Endothelial cell of umbilical vein (primary cell): ENCODE results near the gene ZNF618. TPM values are rescaled to one million over a fixed set of nuclear protein-coding genes. Genes with fewer than 3 reads are reported as not detected.

Experiments
- BruUV-seq: library from RNA; stranded (reverse); fragments of 400-500 nt; replicated peaks from 2 replicates; lab custom pipeline; 2021; lab: Mats Ljungman, UMichigan
- CTCF ChIA-PET: fragments of 300-600, 350-600 bp; sonication (Branson Sonifier 250); formaldehyde crosslinking; loops from one replicate; lab custom pipeline; 2021; ENCODE audit warnings: antibody characterized with exemption, inconsistent platforms; lab: Charles Lee
- POLR2A ChIA-PET: fragments of 300-600, 350-600 bp; sonication (Branson Sonifier 250); formaldehyde crosslinking; loops from one replicate; lab custom pipeline; 2021; ENCODE audit warnings: antibody characterized with exemption, inconsistent platforms; lab: Charles Lee
- DNase-seq: peaks from one replicate; pipeline ENCODE4 v3.0.0-alpha.2; 2011; ENCODE audit warnings: low read depth, low spot score
- FAIRE-seq: peaks from 2 replicates; lab custom pipeline; 2011; peaks lifted over from hg19 to GRCh38; lab: Jason Lieb, UNC
- H2AFZ ChIP-seq: 2 replicates; pipeline ENCODE4 v1.6.0; 2012; ENCODE audit warnings: low read depth, low read length, control low read depth, inconsistent platforms
- H3K27ac ChIP-seq: 2 replicates; pipeline ENCODE4 v1.5.1; 2011; ENCODE audit warnings: low read depth, mild to moderate bottlenecking, control low read depth, low read length, moderate library complexity; ENCODE audit not compliant: insufficient read depth
- H3K27me3 ChIP-seq, 2 experiments: 2 replicates each; pipeline versions ENCODE4 v1.6.0 to v1.6.1; 2011; ENCODE audit warnings: low read length in 2 of 2, mixed read lengths in 1 of 2; ENCODE audit not compliant: control insufficient read depth in 2 of 2, insufficient read depth in 2 of 2
- H3K36me3 ChIP-seq, 2 experiments: 2 replicates in 1 of 2; 3 replicates in 1 of 2; pipeline ENCODE4 v1.5.1; 2011; ENCODE audit warnings: low read length in 2 of 2, mild to moderate bottlenecking in 1 of 2, moderate library complexity in 1 of 2; ENCODE audit not compliant: control insufficient read depth in 2 of 2, insufficient read depth in 2 of 2; ENCODE audit errors: extremely low read depth in 1 of 2
- H3K4me1 ChIP-seq: 3 replicates; pipeline ENCODE4 v1.5.1; 2011; ENCODE audit warnings: mild to moderate bottlenecking, low read length; ENCODE audit not compliant: control insufficient read depth, insufficient read depth; ENCODE audit errors: extremely low read depth
- H3K4me2 ChIP-seq: 2 replicates; pipeline ENCODE4 v1.6.1; 2011; ENCODE audit warnings: low read length, control low read depth, mixed read lengths; ENCODE audit not compliant: insufficient read depth
- H3K4me3 ChIP-seq, 3 experiments: fragments of 200-600 bp in 1 of 3; sonication (generic), shearing (Covaris generic) in 1 of 3; replicated peaks in 1 of 3; 2 replicates each; pipeline ENCODE4 v1.5.1; 2011 to 2016; ENCODE audit warnings: control low read depth in 3 of 3, low read length in 3 of 3, mild to moderate bottlenecking in 2 of 3, inconsistent platforms in 1 of 3, low read depth in 1 of 3, moderate library complexity in 1 of 3; ENCODE audit not compliant: insufficient read depth in 1 of 3
- H3K79me2 ChIP-seq: 2 replicates; pipeline ENCODE4 v1.6.0; 2012; ENCODE audit warnings: low read length, inconsistent platforms; ENCODE audit not compliant: control insufficient read depth, insufficient read depth
- H3K9ac ChIP-seq: replicated peaks from 2 replicates; pipeline ENCODE3; 2011; ENCODE audit warnings: low read length, control low read depth; ENCODE audit not compliant: insufficient read depth; ENCODE audit errors: extremely low read depth
- H3K9me1 ChIP-seq: replicated peaks from 3 replicates; pipeline ENCODE4 v1.6.0; 2011; ENCODE audit warnings: mild to moderate bottlenecking, low read length; ENCODE audit not compliant: control insufficient read depth, insufficient read depth; ENCODE audit errors: extremely low read depth
- H3K9me3 ChIP-seq: replicated peaks from 2 replicates; pipeline ENCODE4 v1.5.1; 2012; ENCODE audit warnings: low read length, inconsistent platforms; ENCODE audit not compliant: control insufficient read depth, insufficient read depth
- H4K20me1 ChIP-seq: replicated peaks from 2 replicates; pipeline ENCODE3; 2011; ENCODE audit warnings: mild to moderate bottlenecking, low read length; ENCODE audit not compliant: control insufficient read depth, insufficient read depth; ENCODE audit errors: extremely low read depth
- CTCF ChIP-seq, 2 donors: IDR thresholded peaks; 1 replicate in 1 of 2; 2 replicates in 1 of 2; pipeline ENCODE4 v1.5.1; 2011; ENCODE audit warnings: low read length in 2 of 2, mild to moderate bottlenecking in 2 of 2, moderate library complexity in 2 of 2, control low read depth in 1 of 2, inconsistent platforms in 1 of 2, low read depth in 1 of 2; ENCODE audit not compliant: insufficient read depth in 1 of 2; ENCODE audit errors: extremely low read depth in 1 of 2
- EZH2 ChIP-seq: IDR thresholded peaks from 2 replicates; pipeline ENCODE4 v1.6.1; 2012; ENCODE audit warnings: borderline replicate concordance, low read depth, mild to moderate bottlenecking, moderate library complexity, low read length, inconsistent platforms; ENCODE audit not compliant: severe bottlenecking
- FOS ChIP-seq: IDR thresholded peaks from 2 replicates; pipeline ENCODE4 v1.6.1; 2011; ENCODE audit warnings: mild to moderate bottlenecking, low read length, moderate library complexity, borderline replicate concordance; ENCODE audit not compliant: insufficient read depth
- GATA2 ChIP-seq: IDR thresholded peaks from 2 replicates; pipeline ENCODE4 v1.7.0; 2011; ENCODE audit warnings: low read depth, mild to moderate bottlenecking, moderate library complexity, mixed read lengths, low read length; ENCODE audit not compliant: insufficient read length, insufficient read depth
- JUN ChIP-seq: IDR thresholded peaks from 2 replicates; pipeline ENCODE4 v1.6.1; 2011; ENCODE audit warnings: borderline replicate concordance, low read depth; ENCODE audit not compliant: insufficient read length, insufficient read depth
- MAX ChIP-seq: IDR thresholded peaks from 2 replicates; pipeline ENCODE4 v1.6.1; 2011; ENCODE audit not compliant: insufficient read depth, insufficient read length
- MYC ChIP-seq: IDR thresholded peaks from one replicate; pipeline ENCODE4 v1.6.1; 2011; ENCODE audit warnings: mild to moderate bottlenecking, low read depth, low read length
- POLR2A ChIP-seq: IDR thresholded peaks from 2 replicates; pipeline ENCODE4 v1.6.1; 2012; ENCODE audit warnings: low read depth, mild to moderate bottlenecking, control low read depth, low read length
- POLR2AphosphoS5 ChIP-seq: IDR thresholded peaks from 2 replicates; pipeline ENCODE4 v1.6.1; 2012; ENCODE audit warnings: low read depth, mild to moderate bottlenecking, control low read depth, low read length, moderate library complexity; ENCODE audit not compliant: insufficient read depth
- dilution Hi-C: fragments of 300-500 bp; cut with MboI; formaldehyde crosslinking; loops from one replicate; pipeline ENCODE4 v1.15.0; 2019; ENCODE audit warnings: low sequenced_read_pairs; ENCODE audit not compliant: extremely low pct_ligation_motif_present
- intact Hi-C: fragments of 100-400 bp; cut with micrococcal nuclease; formaldehyde crosslinking; loops from one replicate; pipeline ENCODE4 v1.10.0; 2022
- polyA plus RNA-seq, 4 experiments: library from polyadenylated mRNA; depleted of rRNA in 3 of 4; stranded (reverse) in 3 of 4; unstranded in 1 of 4; fragments of >200 nt; gene quantifications; 2 replicates each; pipeline versions ENCODE4 v1.2.1 to v1.2.3, GENCODE V29; 2011 to 2012; ENCODE audit warnings: missing spikeins in 1 of 4
- total RNA-seq: library from RNA; stranded (reverse); gene quantifications from 2 replicates; pipeline ENCODE4 v1.2.3, GENCODE V29; 2021

ZNF618 gene
- total and polyA plus RNA-seq, 2 donors (not counting 3 experiments of a cell fraction or from before 2014, with no cell fraction given) = 22.6 to 80.3 TPM

- no peaks in the 10 kb centered on the region for H3K79me2 ChIP-seq
- no peaks in the 10 kb centered on the region for H3K9me3 ChIP-seq
- TF ChIP-seq GATA2 (no peak), FOS (no peak), MYC (no peak), POLR2AphosphoS5 (no peak), MAX (no peak), POLR2A (no peak), JUN (no peak), CTCF (IDR thresholded peaks at IDR 0.05; ENCODE audit: extremely low read depth in 1 of 2, insufficient read depth in 1 of 2, low read depth in 1 of 2, low read length in 2 of 2) (no peak), EZH2 (no peak)
- H3K9ac ChIP-seq = no peak overlapping the region
- H3K4me2 ChIP-seq = no peak overlapping the region
- ChIA-PET POLR2A (no interaction called here), CTCF (interaction anchor here (0.8 to 1.1 kb wide), 4 partner anchors 9 to 319 kb away, joined by 3 to 5 read pairs (median 3); no protein-coding TSS in a partner anchor)
- no peaks in the 10 kb centered on the region for H3K9me1 ChIP-seq
- dilution Hi-C loops (no loop called here), intact Hi-C loops (no loop called here)
- H3K4me3 ChIP-seq = no peak overlapping the region
- no peaks in the 10 kb centered on the region for H3K4me1 ChIP-seq
- FAIRE-seq = no peak
- H2AFZ ChIP-seq = no peak overlapping the region
- H4K20me1 ChIP-seq = no peaks in the 10 kb centered on the region
- H3K27me3 ChIP-seq = no peaks in the 10 kb centered on the region
- DNase-seq = no peak
- H3K36me3 ChIP-seq = peaks cover 3 to 17% of the 10 kb centered on the region in 2 experiments
- BruUV-seq = no TSS peak
- no peak overlapping the region for H3K27ac ChIP-seq
Observed at GRCh38 chr9:114056527-114056926, 180.4 kb downstream of the ZNF618 start.
